Neural cell (in vitro differentiated cells): ENCODE data around the gene SLC27A2. TPM values are rescaled to one million over a fixed set of nuclear protein-coding genes. Genes with fewer than 3 reads are reported as not detected.

Experiments
- H2AFZ ChIP-seq: fragments of 200-600, 300-800 bp; sonication (generic), shearing (Covaris generic); 2 replicates; pipeline ENCODE4 v1.6.0; 2014; ENCODE audit warnings: low read depth, mild to moderate bottlenecking, antibody characterized with exemption, low read length, moderate library complexity
- H3F3A ChIP-seq: fragments of 200-600 bp; shearing (Covaris generic); 2 replicates; pipeline ENCODE4 v1.6.1; 2016; ENCODE audit warnings: mild to moderate bottlenecking, moderate library complexity, mixed read lengths, antibody characterized with exemption, low read length; ENCODE audit not compliant: insufficient read depth, poor library complexity, severe bottlenecking
- H3K27ac ChIP-seq: fragments of 200-600, 300-800 bp; sonication (generic), shearing (Covaris generic); 2 replicates; pipeline ENCODE4 v1.5.1; 2014; ENCODE audit warnings: mild to moderate bottlenecking, low read length, moderate library complexity
- H3K27me3 ChIP-seq: fragments of 300-800, 200-600 bp; sonication (generic), shearing (Covaris generic); 2 replicates; pipeline ENCODE4 v1.6.0; 2014; ENCODE audit warnings: mild to moderate bottlenecking, low read depth, low read length, moderate library complexity; ENCODE audit not compliant: insufficient read depth
- H3K36me3 ChIP-seq: fragments of 300-800, 200-600 bp; sonication (generic), shearing (Covaris generic); 2 replicates; pipeline ENCODE4 v1.5.1; 2014; ENCODE audit warnings: mild to moderate bottlenecking, antibody characterized with exemption, low read length, moderate library complexity; ENCODE audit not compliant: insufficient read depth
- H3K4me2 ChIP-seq: fragments of 300-800, 200-600 bp; sonication (generic), shearing (Covaris generic); 2 replicates; pipeline ENCODE4 v1.6.0; 2014; ENCODE audit warnings: mild to moderate bottlenecking, low read length
- H3K4me3 ChIP-seq: fragments of 300-800, 200-600 bp; sonication (generic), shearing (Covaris generic); 2 replicates; pipeline ENCODE4 v1.5.1; 2014; ENCODE audit warnings: mild to moderate bottlenecking, low read length, moderate library complexity
- H3K79me2 ChIP-seq: fragments of 200-600 bp; shearing (Covaris generic); replicated peaks from 2 replicates; pipeline ENCODE4 v1.6.0; 2014; ENCODE audit warnings: mild to moderate bottlenecking, low read length, moderate library complexity; ENCODE audit not compliant: insufficient read depth
- H3K9ac ChIP-seq: fragments of 300-800, 200-600 bp; sonication (generic), shearing (Covaris generic); 2 replicates; pipeline ENCODE4 v1.6.1; 2016; ENCODE audit warnings: mild to moderate bottlenecking, low read length, mixed read lengths
- H3K9me2 ChIP-seq: fragments of 200-600 bp; shearing (Covaris generic); 2 replicates; pipeline ENCODE4 v1.6.1; 2016; ENCODE audit warnings: mild to moderate bottlenecking, low read length, mixed read lengths; ENCODE audit not compliant: insufficient read depth
- H3K9me3 ChIP-seq: fragments of 200-600, 300-800 bp; sonication (generic), shearing (Covaris generic); 2 replicates; pipeline ENCODE4 v1.6.1; 2016; ENCODE audit warnings: mild to moderate bottlenecking, mixed run types, low read length, moderate library complexity, mixed read lengths
- H4K20me1 ChIP-seq: fragments of 200-600 bp; shearing (Covaris generic); 2 replicates; pipeline ENCODE4 v1.6.1; 2016; ENCODE audit warnings: mild to moderate bottlenecking, mixed run types; ENCODE audit not compliant: insufficient read depth
- EP300 ChIP-seq: fragments of 450-650 bp; conservative IDR thresholded peaks from 2 replicates; pipeline ENCODE4 v1.6.1; 2014; ENCODE audit warnings: antibody characterized with exemption, mild to moderate bottlenecking, moderate library complexity; ENCODE audit not compliant: poor library complexity, severe bottlenecking
- EZH2 ChIP-seq: fragments of 200-600, 300-800 bp; shearing (Covaris generic), sonication (generic); IDR thresholded peaks from 2 replicates; pipeline ENCODE4 v1.6.1; 2014; ENCODE audit warnings: antibody characterized with exemption, low read length, borderline replicate concordance, mild to moderate bottlenecking; ENCODE audit not compliant: insufficient read depth, poor library complexity, severe bottlenecking
- MXI1 ChIP-seq: fragments of 450-650 bp; conservative IDR thresholded peaks from 2 replicates; pipeline ENCODE4 v1.6.1; 2014; ENCODE audit warnings: antibody characterized with exemption, mild to moderate bottlenecking; ENCODE audit not compliant: poor library complexity, severe bottlenecking
- POLR2AphosphoS5 ChIP-seq: IDR thresholded peaks from 2 replicates; pipeline ENCODE4 v1.6.1; 2012
- RAD21 ChIP-seq: fragments of 450-650 bp; conservative IDR thresholded peaks from 2 replicates; pipeline ENCODE4 v1.6.1; 2014; ENCODE audit warnings: antibody characterized with exemption, mild to moderate bottlenecking, moderate library complexity
- SMC3 ChIP-seq: fragments of 450-650 bp; conservative IDR thresholded peaks from 2 replicates; pipeline ENCODE4 v1.6.1; 2014; ENCODE audit warnings: antibody characterized with exemption, mild to moderate bottlenecking, moderate library complexity; ENCODE audit not compliant: poor library complexity
- TAF1 ChIP-seq: IDR thresholded peaks from 2 replicates; pipeline ENCODE4 v1.6.1; 2012; ENCODE audit warnings: low read depth
- polyA plus RNA-seq: library from polyadenylated mRNA; depleted of rRNA; stranded (reverse); fragments of >200 nt; gene quantifications from 2 replicates; pipeline ENCODE4 v1.2.3, GENCODE V29; 2014
- TF ChIP-seq, protein P1 (sequence below): IDR thresholded peaks from 2 replicates; pipeline ENCODE4 v1.6.1; 2012; ENCODE audit warnings: borderline replicate concordance
- TF ChIP-seq, protein P2 (sequence below): fragments of 450-650 bp; IDR thresholded peaks from 2 replicates; pipeline ENCODE4 v1.5.1; 2014; ENCODE audit warnings: antibody characterized with exemption, mild to moderate bottlenecking, moderate library complexity; ENCODE audit not compliant: poor library complexity, severe bottlenecking

SLC27A2 gene
- polyA plus RNA-seq, 1 donor from 2014 or later, result 3.5 TPM

DNA sequence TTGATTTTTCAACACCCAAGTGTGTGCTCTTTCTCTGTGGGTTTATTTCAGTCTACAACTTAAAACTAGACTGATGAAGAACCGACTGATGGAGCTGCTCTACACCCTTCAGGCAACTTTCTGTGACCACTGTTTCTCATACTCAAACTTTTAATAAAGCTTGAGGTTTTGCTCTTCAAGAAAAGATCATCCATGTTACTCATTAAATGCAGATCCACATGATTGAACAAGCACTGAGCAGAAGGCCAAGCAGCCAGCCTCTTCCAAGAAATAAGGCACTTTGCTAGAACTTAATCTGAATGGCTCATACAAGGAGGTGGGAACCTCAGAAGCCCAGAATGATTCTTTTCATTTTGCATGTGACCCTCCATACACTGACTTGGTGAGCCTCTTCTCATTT is 8.7 kb downstream of the SLC27A2 start:
- H3K4me2 ChIP-seq, result no peak overlapping the region
- H3K27ac ChIP-seq, result no peak overlapping the region
- no peaks in the 10 kb centered on the region for H3K27me3 ChIP-seq
- no peaks in the 10 kb centered on the region for H3K9me2 ChIP-seq
- no peaks in the 10 kb centered on the region for H3K9me3 ChIP-seq
- no peaks in the 10 kb centered on the region for H3F3A ChIP-seq
- H4K20me1 ChIP-seq, result no peaks in the 10 kb centered on the region
- no peaks in the 10 kb centered on the region for H3K79me2 ChIP-seq
- H3K4me3 ChIP-seq, result no peak overlapping the region
- TF ChIP-seq SMC3 (no peak), POLR2AphosphoS5 (no peak), TAF1 (no peak), MXI1 (no peak), EP300 (no peak), EZH2 (no peak), RAD21 (no peak)
- TF ChIP-seq, protein P1, sequence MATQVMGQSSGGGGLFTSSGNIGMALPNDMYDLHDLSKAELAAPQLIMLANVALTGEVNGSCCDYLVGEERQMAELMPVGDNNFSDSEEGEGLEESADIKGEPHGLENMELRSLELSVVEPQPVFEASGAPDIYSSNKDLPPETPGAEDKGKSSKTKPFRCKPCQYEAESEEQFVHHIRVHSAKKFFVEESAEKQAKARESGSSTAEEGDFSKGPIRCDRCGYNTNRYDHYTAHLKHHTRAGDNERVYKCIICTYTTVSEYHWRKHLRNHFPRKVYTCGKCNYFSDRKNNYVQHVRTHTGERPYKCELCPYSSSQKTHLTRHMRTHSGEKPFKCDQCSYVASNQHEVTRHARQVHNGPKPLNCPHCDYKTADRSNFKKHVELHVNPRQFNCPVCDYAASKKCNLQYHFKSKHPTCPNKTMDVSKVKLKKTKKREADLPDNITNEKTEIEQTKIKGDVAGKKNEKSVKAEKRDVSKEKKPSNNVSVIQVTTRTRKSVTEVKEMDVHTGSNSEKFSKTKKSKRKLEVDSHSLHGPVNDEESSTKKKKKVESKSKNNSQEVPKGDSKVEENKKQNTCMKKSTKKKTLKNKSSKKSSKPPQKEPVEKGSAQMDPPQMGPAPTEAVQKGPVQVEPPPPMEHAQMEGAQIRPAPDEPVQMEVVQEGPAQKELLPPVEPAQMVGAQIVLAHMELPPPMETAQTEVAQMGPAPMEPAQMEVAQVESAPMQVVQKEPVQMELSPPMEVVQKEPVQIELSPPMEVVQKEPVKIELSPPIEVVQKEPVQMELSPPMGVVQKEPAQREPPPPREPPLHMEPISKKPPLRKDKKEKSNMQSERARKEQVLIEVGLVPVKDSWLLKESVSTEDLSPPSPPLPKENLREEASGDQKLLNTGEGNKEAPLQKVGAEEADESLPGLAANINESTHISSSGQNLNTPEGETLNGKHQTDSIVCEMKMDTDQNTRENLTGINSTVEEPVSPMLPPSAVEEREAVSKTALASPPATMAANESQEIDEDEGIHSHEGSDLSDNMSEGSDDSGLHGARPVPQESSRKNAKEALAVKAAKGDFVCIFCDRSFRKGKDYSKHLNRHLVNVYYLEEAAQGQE, result no peak
- TF ChIP-seq, protein P2, sequence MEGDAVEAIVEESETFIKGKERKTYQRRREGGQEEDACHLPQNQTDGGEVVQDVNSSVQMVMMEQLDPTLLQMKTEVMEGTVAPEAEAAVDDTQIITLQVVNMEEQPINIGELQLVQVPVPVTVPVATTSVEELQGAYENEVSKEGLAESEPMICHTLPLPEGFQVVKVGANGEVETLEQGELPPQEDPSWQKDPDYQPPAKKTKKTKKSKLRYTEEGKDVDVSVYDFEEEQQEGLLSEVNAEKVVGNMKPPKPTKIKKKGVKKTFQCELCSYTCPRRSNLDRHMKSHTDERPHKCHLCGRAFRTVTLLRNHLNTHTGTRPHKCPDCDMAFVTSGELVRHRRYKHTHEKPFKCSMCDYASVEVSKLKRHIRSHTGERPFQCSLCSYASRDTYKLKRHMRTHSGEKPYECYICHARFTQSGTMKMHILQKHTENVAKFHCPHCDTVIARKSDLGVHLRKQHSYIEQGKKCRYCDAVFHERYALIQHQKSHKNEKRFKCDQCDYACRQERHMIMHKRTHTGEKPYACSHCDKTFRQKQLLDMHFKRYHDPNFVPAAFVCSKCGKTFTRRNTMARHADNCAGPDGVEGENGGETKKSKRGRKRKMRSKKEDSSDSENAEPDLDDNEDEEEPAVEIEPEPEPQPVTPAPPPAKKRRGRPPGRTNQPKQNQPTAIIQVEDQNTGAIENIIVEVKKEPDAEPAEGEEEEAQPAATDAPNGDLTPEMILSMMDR, result no peak
- H2AFZ ChIP-seq, result no peak overlapping the region
- H3K9ac ChIP-seq, result no peak overlapping the region
- no peaks in the 10 kb centered on the region for H3K36me3 ChIP-seq

DNA sequence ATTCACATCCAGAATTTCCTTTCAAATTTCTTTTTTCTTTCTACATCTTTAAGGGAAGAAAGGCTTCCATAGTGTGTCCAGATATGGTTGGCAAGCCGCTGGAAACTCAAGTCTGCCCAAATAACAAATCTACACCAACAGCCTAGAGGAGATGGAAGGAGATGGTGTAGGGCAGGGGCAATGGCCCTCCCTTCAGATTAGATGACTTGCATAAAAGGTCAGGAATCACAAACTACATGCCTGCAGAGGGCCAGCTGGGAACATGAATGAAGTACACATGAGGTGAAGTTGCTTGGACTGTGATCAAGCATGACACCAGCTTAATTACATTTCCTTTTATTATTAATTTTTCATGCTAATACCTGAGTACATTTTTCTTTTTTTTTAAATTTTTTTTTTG is 10.2 kb downstream of the SLC27A2 start:
- no peaks in the 10 kb centered on the region for H3K9me3 ChIP-seq
- no peaks in the 10 kb centered on the region for H3K36me3 ChIP-seq
- H2AFZ ChIP-seq, result no peak overlapping the region
- no peak overlapping the region for H3K4me2 ChIP-seq
- H3K4me3 ChIP-seq, result no peak overlapping the region
- no peak for TF ChIP-seq TAF1
- no peak for TF ChIP-seq POLR2AphosphoS5
- no peak for TF ChIP-seq RAD21
- no peak for TF ChIP-seq EZH2
- no peak for TF ChIP-seq SMC3
- TF ChIP-seq MXI1, result no peak
- TF ChIP-seq, protein P1, result no peak
- no peak for TF ChIP-seq EP300
- no peaks in the 10 kb centered on the region for H4K20me1 ChIP-seq
- H3K27me3 ChIP-seq, result no peaks in the 10 kb centered on the region
- H3K9me2 ChIP-seq, result no peaks in the 10 kb centered on the region
- H3K9ac ChIP-seq, result no peak overlapping the region
- H3K79me2 ChIP-seq, result no peaks in the 10 kb centered on the region
- H3F3A ChIP-seq, result no peaks in the 10 kb centered on the region
- H3K27ac ChIP-seq, result no peak overlapping the region
